ENCODE data around the gene CLEC16A. TPM values are rescaled to one million over a fixed set of nuclear protein-coding genes. Genes with fewer than 3 reads are reported as not detected.

The CLEC16A gene
- total and polyA plus RNA-seq, 3 experiments from 2014 or later: 18.6 to 38.2 (median 38.1) TPM

GRCh38 chr16:11121083-11121608, 176.8 kb downstream of the CLEC16A start:
- H3K9me3 ChIP-seq (ENCODE audit: low read length): no peaks in the 10 kb centered on the region
- H3K36me3 ChIP-seq (ENCODE audit: insufficient read depth, low read length): peaks cover 13% of the 10 kb centered on the region
- Mint-ChIP-seq H3K36me3 (peaks cover 6 to 53% (median 17%) of the 10 kb centered on the region in 3 donors), H3K9me3 (no peaks in the 10 kb centered on the region), H3K4me1 (peaks cover 6 to 15% (median 8%) of the 10 kb centered on the region in 3 donors), H3K4me3 (no peak overlapping the region), H3K27ac (no peak overlapping the region), H3K27me3 (peaks cover 0 to 2% of the 10 kb centered on the region in 2 donors)
- CTCF ChIA-PET: interaction anchor here (1.1 kb wide), 1 partner anchor 11 kb away, joined by 3 read pairs; no protein-coding TSS in a partner anchor
- POLR2A ChIA-PET: no interaction called here
- H3K27ac ChIP-seq (ENCODE audit: low read depth, low read length): no peak overlapping the region
- H3K4me3 ChIP-seq (ENCODE audit: low read length): no peak overlapping the region
- no peaks in the 10 kb centered on the region for H3K4me1 ChIP-seq (ENCODE audit: insufficient read depth, low read length)
- no peaks in the 10 kb centered on the region for H3K27me3 ChIP-seq (ENCODE audit: insufficient read depth, low read length, poor library complexity, severe bottlenecking)
- DNase-seq: no peak

- no peaks in the 10 kb centered on the region for H3K9me3 ChIP-seq (ENCODE audit: low read length)
- H3K4me1 ChIP-seq (ENCODE audit: insufficient read depth, low read length): no peaks in the 10 kb centered on the region
- H3K27ac Mint-ChIP-seq: peak overlapping the region in 1 of 8 donors; percentile 15
- peaks cover 0 to 2% of the 10 kb centered on the region in 2 donors for H3K27me3 Mint-ChIP-seq
- ChIA-PET CTCF (interaction anchor here (1.1 kb wide), 1 partner anchor 10 kb away, joined by 3 read pairs; no protein-coding TSS in a partner anchor), POLR2A (no interaction called here)
- no peaks in the 10 kb centered on the region for H3K9me3 Mint-ChIP-seq
- peaks cover 0 to 5% (median 3%) of the 10 kb centered on the region in 3 donors for H3K4me1 Mint-ChIP-seq
- H3K4me3 ChIP-seq (ENCODE audit: low read length): no peak overlapping the region
- DNase-seq: no peak
- H3K4me3 Mint-ChIP-seq: no peak overlapping the region
- H3K36me3 ChIP-seq (ENCODE audit: insufficient read depth, low read length): peaks cover 19% of the 10 kb centered on the region
- no peak overlapping the region for H3K27ac ChIP-seq (ENCODE audit: low read depth, low read length)
- peaks cover 9 to 62% (median 25%) of the 10 kb centered on the region in 3 donors for H3K36me3 Mint-ChIP-seq
- no peaks in the 10 kb centered on the region for H3K27me3 ChIP-seq (ENCODE audit: insufficient read depth, low read length, poor library complexity, severe bottlenecking)
Observed at GRCh38 chr16:11121914-11122692, 177.7 kb downstream of the CLEC16A start.

GRCh38 chr16:11123666-11124065, 179.3 kb downstream of the CLEC16A start:
- peaks cover 10 to 75% (median 29%) of the 10 kb centered on the region in 3 donors for H3K36me3 Mint-ChIP-seq
- POLR2A ChIA-PET: no interaction called here
- CTCF ChIA-PET: interaction anchor here (0.6 kb wide), 1 partner anchor 13 kb away, joined by 3 read pairs; no protein-coding TSS in a partner anchor

GRCh38 chr16:11125936-11126335, 181.6 kb downstream of the CLEC16A start:
- Histone ChIP-seq H3K4me1 (ENCODE audit: insufficient read depth, low read length) (peaks cover 5% of the 10 kb centered on the region), H3K4me3 (ENCODE audit: low read length) (no peak overlapping the region), H3K27ac (ENCODE audit: low read depth, low read length) (peak overlapping the region; percentile 38), H3K27me3 (ENCODE audit: insufficient read depth, low read length, poor library complexity, severe bottlenecking) (no peaks in the 10 kb centered on the region), H3K36me3 (ENCODE audit: insufficient read depth, low read length) (peaks cover 19% of the 10 kb centered on the region), H3K9me3 (ENCODE audit: low read length) (no peaks in the 10 kb centered on the region)
- H3K4me1 Mint-ChIP-seq: peaks cover 8 to 19% (median 12%) of the 10 kb centered on the region in 3 donors
- H3K4me3 Mint-ChIP-seq: no peak overlapping the region
- H3K36me3 Mint-ChIP-seq: peaks cover 13 to 79% (median 25%) of the 10 kb centered on the region in 3 donors
- H3K9me3 Mint-ChIP-seq: no peaks in the 10 kb centered on the region
- no peak overlapping the region for H3K27ac Mint-ChIP-seq
- CTCF ChIA-PET: no interaction called here
- POLR2A ChIA-PET: no interaction called here
- DNase-seq: no peak
- H3K27me3 Mint-ChIP-seq: peaks cover 0 to 1% of the 10 kb centered on the region in 2 donors

More at GRCh38 chr16:11123666-11124065, 179.3 kb downstream of the CLEC16A start:
- H3K4me3 Mint-ChIP-seq: no peak overlapping the region
- peaks cover 19% of the 10 kb centered on the region for H3K36me3 ChIP-seq (ENCODE audit: insufficient read depth, low read length)
- DNase-seq: no peak
- no peak overlapping the region for H3K4me3 ChIP-seq (ENCODE audit: low read length)
- H3K27me3 Mint-ChIP-seq: peaks cover 0 to under 1% of the 10 kb centered on the region in 2 donors
- H3K27me3 ChIP-seq (ENCODE audit: insufficient read depth, low read length, poor library complexity, severe bottlenecking): no peaks in the 10 kb centered on the region
- H3K27ac ChIP-seq (ENCODE audit: low read depth, low read length): no peak overlapping the region
- H3K9me3 Mint-ChIP-seq: no peaks in the 10 kb centered on the region
- H3K4me1 ChIP-seq (ENCODE audit: insufficient read depth, low read length): peaks cover 1% of the 10 kb centered on the region
- peak overlapping the region in 2 of 8 donors; percentile 71 to 91 for H3K27ac Mint-ChIP-seq
- peaks cover 1 to 6% (median 5%) of the 10 kb centered on the region in 3 donors for H3K4me1 Mint-ChIP-seq
- no peaks in the 10 kb centered on the region for H3K9me3 ChIP-seq (ENCODE audit: low read length)

GRCh38 chr16:11126399-11127054, 182.2 kb downstream of the CLEC16A start:
- no peaks in the 10 kb centered on the region for H3K9me3 Mint-ChIP-seq
- Histone ChIP-seq H3K27me3 (ENCODE audit: insufficient read depth, low read length, poor library complexity, severe bottlenecking) (no peaks in the 10 kb centered on the region), H3K27ac (ENCODE audit: low read depth, low read length) (peak overlapping the region; percentile 38), H3K4me3 (ENCODE audit: low read length) (no peak overlapping the region), H3K4me1 (ENCODE audit: insufficient read depth, low read length) (peaks cover 5% of the 10 kb centered on the region), H3K36me3 (ENCODE audit: insufficient read depth, low read length) (peaks cover 19% of the 10 kb centered on the region), H3K9me3 (ENCODE audit: low read length) (no peaks in the 10 kb centered on the region)
- ChIA-PET CTCF (no interaction called here), POLR2A (no interaction called here)
- H3K4me1 Mint-ChIP-seq: peaks cover 8 to 19% (median 12%) of the 10 kb centered on the region in 3 donors
- H3K36me3 Mint-ChIP-seq: peaks cover 13 to 76% (median 23%) of the 10 kb centered on the region in 3 donors
- no peak overlapping the region for H3K4me3 Mint-ChIP-seq
- no peak for DNase-seq
- H3K27me3 Mint-ChIP-seq: peaks cover 0 to 1% of the 10 kb centered on the region in 2 donors
- H3K27ac Mint-ChIP-seq: peak overlapping the region in 1 of 8 donors; percentile 47

GRCh38 chr16:11127610-11128195, 183.3 kb downstream of the CLEC16A start:
- ChIA-PET POLR2A (no interaction called here), CTCF (no interaction called here)
- Mint-ChIP-seq H3K9me3 (no peaks in the 10 kb centered on the region), H3K27me3 (peaks cover 0 to 1% of the 10 kb centered on the region in 2 donors), H3K27ac (peak overlapping the region in 2 of 8 donors; percentile 24 to 65), H3K4me1 (peaks cover 10 to 28% (median 12%) of the 10 kb centered on the region in 3 donors), H3K4me3 (no peak overlapping the region), H3K36me3 (peaks cover 15 to 75% (median 16%) of the 10 kb centered on the region in 3 donors)
- Histone ChIP-seq H3K36me3 (ENCODE audit: insufficient read depth, low read length) (peaks cover 19% of the 10 kb centered on the region), H3K27ac (ENCODE audit: low read depth, low read length) (no peak overlapping the region), H3K9me3 (ENCODE audit: low read length) (no peaks in the 10 kb centered on the region), H3K4me1 (ENCODE audit: insufficient read depth, low read length) (peaks cover 5% of the 10 kb centered on the region), H3K4me3 (ENCODE audit: low read length) (no peak overlapping the region), H3K27me3 (ENCODE audit: insufficient read depth, low read length, poor library complexity, severe bottlenecking) (no peaks in the 10 kb centered on the region)
- no peak for DNase-seq

GRCh38 chr16:11128211-11129141, 184.1 kb downstream of the CLEC16A start:
- Mint-ChIP-seq H3K27me3 (peaks cover 0 to 1% of the 10 kb centered on the region in 2 donors), H3K4me3 (no peak overlapping the region), H3K36me3 (peaks cover 14 to 70% (median 15%) of the 10 kb centered on the region in 3 donors), H3K4me1 (peaks cover 10 to 28% (median 12%) of the 10 kb centered on the region in 3 donors), H3K9me3 (no peaks in the 10 kb centered on the region), H3K27ac (peak overlapping the region in 7 of 8 donors; percentile 23 to 80 (median 62))
- DNase-seq: no peak
- Histone ChIP-seq H3K9me3 (ENCODE audit: low read length) (no peaks in the 10 kb centered on the region), H3K4me1 (ENCODE audit: insufficient read depth, low read length) (peaks cover 5% of the 10 kb centered on the region), H3K27ac (ENCODE audit: low read depth, low read length) (peak overlapping the region; percentile 61), H3K27me3 (ENCODE audit: insufficient read depth, low read length, poor library complexity, severe bottlenecking) (no peaks in the 10 kb centered on the region), H3K36me3 (ENCODE audit: insufficient read depth, low read length) (peaks cover 15% of the 10 kb centered on the region), H3K4me3 (ENCODE audit: low read length) (no peak overlapping the region)
- ChIA-PET POLR2A (no interaction called here), CTCF (interaction anchor here (0.6 kb wide), 1 partner anchor 60 kb away, joined by 3 read pairs; no protein-coding TSS in a partner anchor)
